Measurements from ENCODE around the gene TMEM132D.
"Not testable (repeated sequence)": the region's sequence is repeated elsewhere in the genome, so short reads cannot be mapped to it uniquely, and the experiment has no call there.

Gene TMEM132D

GRCh38 chr12:129080391-129080790 is 823.4 kb downstream of the TMEM132D start:
- no peak for DNase-seq

- DNase-seq = no peak
These were observed 824.1 kb downstream of the TMEM132D start for GRCh38 chr12:129079719-129080118.

- no peak for DNase-seq
These were observed 827.1 kb downstream of the TMEM132D start for GRCh38 chr12:129076441-129077320.

- DNase-seq = no peak
These were observed 828.2 kb downstream of the TMEM132D start for GRCh38 chr12:129075460-129076208.

- DNase-seq = no peak
These were observed 829.4 kb downstream of the TMEM132D start for GRCh38 chr12:129074379-129074778.

- DNase-seq = no peak
These were observed 830.5 kb downstream of the TMEM132D start for GRCh38 chr12:129073157-129073915.

GRCh38 chr12:129071362-129071761 is 832.5 kb downstream of the TMEM132D start:
- no peak for DNase-seq

GRCh38 chr12:129069886-129070285 is 833.9 kb downstream of the TMEM132D start:
- no peak for DNase-seq

GRCh38 chr12:129068684-129069083 is 835.1 kb downstream of the TMEM132D start:
- DNase-seq = no peak

- no peak for DNase-seq
These were observed 836.3 kb downstream of the TMEM132D start for GRCh38 chr12:129067491-129067890.

GRCh38 chr12:129064209-129064855 is 839.5 kb downstream of the TMEM132D start:
- no peak for DNase-seq

GRCh38 chr12:129063600-129063999 is 840.2 kb downstream of the TMEM132D start:
- DNase-seq = no peak

- no peak for DNase-seq
These were observed 850.6 kb downstream of the TMEM132D start for GRCh38 chr12:129053232-129053631.

- no peak for DNase-seq
These were observed 851.5 kb downstream of the TMEM132D start for GRCh38 chr12:129052373-129052772.

GRCh38 chr12:129049917-129050316 is 853.9 kb downstream of the TMEM132D start:
- no peak for DNase-seq

GRCh38 chr12:129043334-129043733 is 860.5 kb downstream of the TMEM132D start:
- DNase-seq = not testable (repeated sequence)

GRCh38 chr12:129036135-129036534 is 867.7 kb downstream of the TMEM132D start:
- no peak for DNase-seq

GRCh38 chr12:129034558-129035289 is 869.1 kb downstream of the TMEM132D start:
- DNase-seq = no peak

- DNase-seq = no peak
These were observed 875.0 kb downstream of the TMEM132D start for GRCh38 chr12:129028844-129029243.

- DNase-seq = no peak
These were observed 878.8 kb downstream of the TMEM132D start for GRCh38 chr12:129025055-129025454.

All from GF-D8 (cell line).